ENCODE data around the gene HAGH.
A peak's percentile ranks its signal among the peaks of the same experiment; 100 is the strongest.

Gene HAGH

GRCh38 chr16:1773703-1774447 lies 52.8 kb downstream of the HAGH start:
- no peak for DNase-seq (ENCODE audit: low read depth in 2 of 2)

GRCh38 chr16:1772908-1773702 lies 53.5 kb downstream of the HAGH start, which contains the start of gene MRPS34:
MRPS34 (minus strand) TSS chr16:1773134; CDS start chr16:1773119, 15 bp downstream.
- peak; percentile 71 to 76 for DNase-seq (ENCODE audit: low read depth in 2 of 2)

GRCh38 chr16:1772362-1772907 lies 54.2 kb downstream of the HAGH start, which contains the start of gene EME2:
EME2 (plus strand) TSS chr16:1772810; CDS start chr16:1773228, 418 bp downstream.
- peak; percentile 30 to 55 for DNase-seq (ENCODE audit: low read depth in 2 of 2)

- DNase-seq (ENCODE audit: low read depth in 2 of 2), result no peak
Observed at GRCh38 chr16:1771864-1772361, 54.7 kb downstream of the HAGH start.

- peak; percentile 70 to 73 for DNase-seq (ENCODE audit: low read depth in 2 of 2)
Observed at GRCh38 chr16:1771188-1771863, 55.3 kb downstream of the HAGH start, which contains the start of gene NME3. NME3 (minus strand) TSS chr16:1771543; CDS start chr16:1771534, 9 bp downstream.

- DNase-seq (ENCODE audit: low read depth in 2 of 2), result peak; percentile 17 to 61
Observed at GRCh38 chr16:1770328-1771187, 56.1 kb downstream of the HAGH start.

- no peak for DNase-seq (ENCODE audit: low read depth in 2 of 2)
Observed at GRCh38 chr16:1769402-1770300, 57.0 kb downstream of the HAGH start.

- DNase-seq (ENCODE audit: low read depth in 2 of 2), result no peak
Observed at GRCh38 chr16:1768767-1769401, 57.7 kb downstream of the HAGH start.

GRCh38 chr16:1768061-1768766 lies 58.4 kb downstream of the HAGH start:
- DNase-seq (ENCODE audit: low read depth in 2 of 2), result no peak

- DNase-seq (ENCODE audit: low read depth in 2 of 2), result no peak
Observed at GRCh38 chr16:1767116-1767994, 59.3 kb downstream of the HAGH start.

GRCh38 chr16:1766701-1767100 lies 59.9 kb downstream of the HAGH start:
- no peak for DNase-seq (ENCODE audit: low read depth in 2 of 2)

- DNase-seq (ENCODE audit: low read depth in 2 of 2), result no peak
Observed at GRCh38 chr16:1766231-1766630, 60.4 kb downstream of the HAGH start.

- no peak for DNase-seq (ENCODE audit: low read depth in 2 of 2)
Observed at GRCh38 chr16:1765826-1766225, 60.8 kb downstream of the HAGH start.

GRCh38 chr16:1764971-1765370 lies 61.7 kb downstream of the HAGH start:
- no peak for DNase-seq (ENCODE audit: low read depth in 2 of 2)

GRCh38 chr16:1763521-1764511 lies 62.8 kb downstream of the HAGH start:
- DNase-seq (ENCODE audit: low read depth in 2 of 2), result no peak

GRCh38 chr16:1762879-1763520 lies 63.6 kb downstream of the HAGH start:
- DNase-seq (ENCODE audit: low read depth in 2 of 2), result no peak

Measured in stimulated activated CD8-positive, alpha-beta memory T cell treated with anti-CD3 and anti-CD28 coated beads, Interleukin-15, amount 100 ng/mL, for 48 hours (primary cell).